GM21786 (cell line): ENCODE results near the gene HEMGN.

Experiments
- ATAC-seq: cut with Tn5 transposase; IDR thresholded peaks from one replicate; pipeline ENCODE4 v1.9.1; 2021; ENCODE audit not compliant: unreplicated experiment

Gene HEMGN

DNA sequence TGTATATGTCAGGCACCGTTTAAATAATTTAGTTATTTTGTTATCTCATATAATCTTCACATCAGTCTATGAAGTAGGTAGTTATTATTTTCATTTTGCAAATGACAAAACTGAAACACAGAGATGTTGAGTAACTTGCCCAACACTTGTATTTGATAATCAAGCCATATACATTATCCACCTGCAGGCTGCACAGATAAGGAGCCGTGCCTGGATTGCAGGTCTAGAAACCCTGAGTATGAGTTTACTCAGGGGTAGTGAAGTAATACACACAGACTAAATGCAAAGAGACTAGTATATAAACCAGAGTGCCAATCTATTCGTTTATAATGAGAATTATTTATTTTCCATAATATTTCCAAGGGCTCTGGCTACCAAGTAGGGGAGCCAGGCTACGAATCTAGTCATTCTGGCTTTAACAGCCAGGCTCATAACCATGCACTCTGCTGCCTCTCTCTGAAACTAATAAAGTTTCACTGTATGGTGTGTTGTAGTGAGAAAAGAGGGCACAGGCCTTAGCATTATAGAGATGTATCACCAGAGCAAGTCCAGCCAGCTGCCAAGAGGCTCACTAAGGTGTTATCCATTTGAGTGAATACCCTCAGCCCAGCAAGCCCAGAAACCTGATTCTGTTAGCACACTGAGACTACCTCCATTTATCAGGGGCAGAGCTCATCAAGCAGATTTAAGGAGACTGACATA is 4.5 kb downstream of the HEMGN start:
- no peak for ATAC-seq

GRCh38 chr9:97930972-97931371 is 7.0 kb downstream of the HEMGN start:
- ATAC-seq: no peak

- no peak for ATAC-seq
These were observed 8.9 kb downstream of the HEMGN start for GRCh38 chr9:97928986-97929604.

DNA sequence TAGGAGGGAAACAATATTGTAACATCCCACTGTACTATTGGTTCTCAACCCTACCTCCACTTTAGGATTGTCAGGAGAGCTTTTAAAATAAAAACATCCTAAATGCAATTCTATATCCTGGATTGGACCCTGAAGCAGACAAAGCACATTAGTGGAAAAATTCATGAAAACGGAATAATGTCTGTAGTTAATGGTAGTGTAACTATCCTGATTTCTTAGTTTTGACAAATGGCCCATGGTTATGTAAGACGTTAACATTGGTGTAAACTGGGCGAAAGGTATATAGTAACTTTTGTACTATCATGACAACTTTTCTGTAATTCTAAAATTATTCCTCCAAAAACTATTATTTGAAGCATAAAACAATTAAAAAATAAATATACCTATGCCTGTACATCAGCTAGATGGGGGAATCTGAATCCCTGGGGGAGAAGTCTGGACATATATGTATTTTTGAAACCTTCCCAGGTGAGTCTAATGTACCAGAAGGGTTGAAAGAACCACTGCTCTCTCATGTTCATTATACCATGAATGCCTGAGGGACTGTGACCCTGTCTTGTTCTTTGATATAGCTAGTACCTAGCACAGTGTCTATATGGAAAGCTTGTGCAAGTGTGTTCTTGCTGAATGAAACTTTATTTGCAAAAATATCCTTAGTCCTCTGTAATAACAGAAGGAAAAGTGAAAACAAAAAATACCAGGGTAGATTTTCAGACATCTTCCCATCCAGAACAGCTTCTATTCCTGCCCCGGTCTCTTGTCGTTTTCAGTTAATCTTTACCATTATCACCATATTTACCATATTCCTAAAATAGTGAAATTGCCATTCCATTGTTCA is 12.3 kb downstream of the HEMGN start:
- no peak for ATAC-seq

DNA sequence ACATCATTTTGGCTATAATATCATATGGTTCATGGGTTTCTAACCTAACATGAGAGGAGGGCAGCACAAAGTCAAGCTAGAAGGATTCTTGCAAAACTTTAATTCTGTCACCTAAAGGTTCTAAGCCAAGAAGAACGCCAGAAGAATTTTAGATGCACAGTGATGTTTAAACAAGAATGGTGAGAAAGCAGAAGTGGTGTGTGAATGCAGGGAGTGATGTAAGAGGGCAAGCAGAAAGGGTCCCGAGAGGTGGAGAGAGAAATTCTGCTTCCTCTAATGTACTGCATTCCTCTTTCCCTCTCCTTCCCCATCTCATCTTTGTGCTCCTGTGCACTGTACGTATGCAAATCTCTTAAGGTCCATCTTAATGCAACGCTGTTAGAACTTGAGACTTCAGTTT is 13.6 kb downstream of the HEMGN start:
- no peak for ATAC-seq

DNA sequence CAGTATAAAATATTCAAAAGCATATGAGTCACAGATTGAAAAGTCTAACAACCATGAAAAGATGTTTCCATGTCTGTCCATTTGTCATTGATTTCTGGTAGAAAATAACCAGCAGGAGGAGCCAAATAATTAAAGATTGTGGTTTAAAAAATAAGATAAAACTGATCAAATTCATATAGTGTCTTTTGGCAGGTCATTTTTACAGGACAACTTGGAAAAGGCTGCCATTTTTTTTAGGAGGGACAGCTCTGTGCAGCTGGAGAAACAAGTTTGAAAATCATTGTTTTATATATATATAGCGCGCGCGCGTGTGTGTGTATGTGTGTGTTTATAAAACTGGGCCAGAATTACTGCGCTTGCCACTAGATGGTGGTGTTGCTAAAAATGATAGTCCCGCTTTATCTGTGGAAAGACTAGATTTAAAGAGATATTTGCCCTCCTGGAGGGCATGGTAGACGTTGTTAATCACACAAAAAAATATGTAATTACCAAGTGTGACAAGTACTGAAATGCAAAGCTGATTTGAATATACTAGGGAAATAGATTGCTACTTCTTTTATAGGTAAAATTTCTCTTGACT is 14.4 kb downstream of the HEMGN start:
- no peak for ATAC-seq

DNA sequence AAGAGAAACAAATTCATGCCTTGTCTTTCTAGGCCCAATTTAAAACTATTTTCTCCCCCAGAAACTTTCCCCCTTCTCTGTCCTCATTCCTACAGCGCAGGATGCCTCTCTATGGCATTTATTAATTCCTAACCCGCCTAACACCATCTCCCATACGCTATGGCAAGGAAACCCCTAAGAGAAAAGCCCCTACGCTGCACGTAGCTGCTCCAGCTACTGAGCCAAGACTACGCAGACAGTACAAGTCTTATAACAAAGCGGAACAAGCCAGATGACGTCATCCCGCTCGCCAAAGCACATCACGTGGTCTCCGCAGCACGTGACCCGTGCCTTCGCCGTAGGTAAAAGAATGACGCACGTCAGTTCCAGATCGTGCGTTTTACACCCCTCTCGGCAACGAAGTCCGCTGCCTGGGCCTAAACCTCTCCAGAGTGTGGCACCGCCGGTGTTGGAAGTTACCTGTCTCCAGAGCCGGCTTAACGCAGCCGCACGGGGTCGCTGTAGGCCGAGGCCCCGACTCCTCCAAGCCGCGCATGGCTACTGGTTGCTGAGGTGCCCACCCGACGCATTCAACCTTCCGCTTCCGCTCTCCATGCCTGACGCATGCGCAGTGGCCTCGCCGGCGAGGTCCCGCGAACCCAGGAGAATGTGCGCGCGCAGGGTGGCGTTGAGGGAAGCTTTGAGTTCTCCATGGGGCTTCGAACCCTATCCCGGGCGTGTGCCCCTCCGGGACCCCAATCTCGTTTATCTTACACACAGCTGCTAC is 15.8 kb downstream of the HEMGN start, which contains the start of gene TRMO:
Gene TRMO, minus strand, starts transcription at position 542 of the 766 bp plus-strand sequence. Its CDS starts 7 bp downstream, at position 535.
- ATAC-seq: peak; percentile 80

- no peak for ATAC-seq
These were observed 18.7 kb downstream of the HEMGN start for GRCh38 chr9:97919217-97919813.

GRCh38 chr9:97918611-97919010 is 19.4 kb downstream of the HEMGN start:
- no peak for ATAC-seq

DNA sequence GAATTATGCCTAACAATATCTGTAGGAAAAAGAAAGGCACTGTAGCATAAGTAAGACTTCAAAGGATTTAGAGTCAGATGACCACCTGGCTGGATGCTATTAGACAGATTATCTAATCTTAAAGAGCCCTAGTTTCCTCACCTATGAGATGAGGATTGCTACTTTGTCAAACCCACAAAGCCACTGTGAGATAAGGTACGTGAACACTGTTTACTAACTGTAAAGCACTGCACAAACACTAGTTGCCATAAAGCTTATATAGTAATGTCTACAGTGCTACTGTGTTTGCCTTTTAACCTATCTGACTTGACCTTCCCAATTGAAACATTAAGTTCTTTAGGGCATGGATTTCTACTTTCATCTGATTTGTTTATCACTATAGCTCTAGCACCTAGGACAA is 26.0 kb downstream of the HEMGN start:
- no peak for ATAC-seq

DNA sequence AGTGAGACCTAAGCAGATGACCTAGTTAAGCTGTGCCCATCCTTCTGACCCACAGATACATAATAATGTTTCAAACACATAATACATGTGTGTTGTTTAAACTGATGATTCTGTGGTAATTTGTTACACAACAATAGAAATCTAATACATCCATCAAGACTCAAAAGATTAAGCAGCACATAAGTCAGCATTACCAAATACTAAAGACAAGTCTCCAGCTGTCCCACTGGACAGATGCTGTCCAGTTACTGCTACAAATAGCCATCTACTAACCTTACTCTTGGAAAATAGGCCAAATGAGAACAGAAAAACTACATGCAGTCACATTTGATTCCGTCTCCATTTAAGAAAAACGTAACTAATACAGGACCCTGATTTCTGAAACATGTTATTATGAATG is 26.4 kb downstream of the HEMGN start:
- ATAC-seq: no peak

DNA sequence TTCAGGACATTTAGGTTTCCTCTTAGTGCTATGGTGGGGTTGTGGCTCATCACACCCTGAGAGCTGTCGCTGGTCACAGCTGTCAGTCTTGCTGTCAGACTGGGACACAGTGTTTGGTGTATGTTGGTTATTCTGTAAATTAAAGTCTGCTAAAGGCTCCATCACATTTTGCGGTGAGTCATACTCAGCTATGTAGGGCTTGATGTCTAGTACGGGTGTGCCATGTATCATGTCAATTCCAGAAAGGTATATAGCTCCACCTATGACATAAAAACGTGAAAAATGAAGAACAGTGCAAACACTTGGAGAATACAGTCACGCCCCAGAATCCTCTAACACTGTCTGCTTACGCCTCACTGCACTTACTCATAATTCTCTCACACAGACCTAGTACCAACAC is 27.6 kb downstream of the HEMGN start:
- no peak for ATAC-seq

DNA sequence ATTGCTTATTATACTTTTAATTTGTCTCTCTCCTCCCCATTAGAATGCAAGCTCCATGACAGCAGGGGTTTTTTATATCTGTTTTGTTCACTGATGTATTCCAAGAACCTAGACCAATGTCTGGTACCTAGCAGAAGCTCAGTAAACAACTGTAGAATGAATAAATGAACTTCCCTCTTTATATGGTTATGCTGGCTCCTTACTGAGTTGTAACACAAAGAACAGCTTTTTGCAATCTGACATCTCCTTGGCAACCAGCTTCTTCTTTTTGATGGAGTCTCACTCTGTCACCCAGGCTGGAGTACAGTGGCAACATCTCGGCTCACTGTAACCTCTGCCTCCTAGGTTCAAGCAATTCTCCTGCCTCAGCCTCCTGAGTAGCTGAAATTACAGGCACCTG is 29.3 kb downstream of the HEMGN start:
- ATAC-seq: no peak

GRCh38 chr9:97907632-97908031 is 30.3 kb downstream of the HEMGN start:
- ATAC-seq: no peak

- no peak for ATAC-seq
These were observed 30.9 kb downstream of the HEMGN start for GRCh38 chr9:97907046-97907445.

GRCh38 chr9:97906236-97906831 is 31.6 kb downstream of the HEMGN start:
- no peak for ATAC-seq

- ATAC-seq: no peak
These were observed 32.7 kb downstream of the HEMGN start for GRCh38 chr9:97905228-97905627.

DNA sequence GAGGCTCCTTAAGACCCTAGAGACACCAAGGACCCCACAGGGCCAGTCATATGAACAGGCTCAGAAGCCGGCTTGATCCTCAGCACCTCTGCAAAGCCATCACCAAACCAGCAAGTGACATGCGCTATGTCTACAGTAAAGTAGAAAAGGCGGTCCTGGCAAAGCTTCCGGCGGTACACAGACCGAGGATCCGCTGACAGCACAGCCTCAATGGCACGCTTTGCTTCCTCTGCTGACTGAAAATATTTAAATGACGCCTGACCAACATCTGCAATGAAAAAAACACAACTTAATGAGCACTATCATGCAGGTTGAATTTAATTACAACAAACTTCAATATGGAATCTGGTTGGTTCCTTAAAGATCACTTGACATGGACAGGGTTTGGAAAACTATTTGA is 33.2 kb downstream of the HEMGN start:
- no peak for ATAC-seq

- no peak for ATAC-seq
These were observed 34.8 kb downstream of the HEMGN start for GRCh38 chr9:97903177-97903576.
